Stomach (tissue), 4 donors: ENCODE results near the gene PDZD11.

Experiments used
- CTCF ChIP-seq, 7 experiments: fragments of 450-650 bp in 4 of 7; fragments of 200-600 bp in 3 of 7; sonication (generic) in 3 of 7; IDR thresholded peaks; one replicate each; pipeline ENCODE4 v1.5.1; 2016 to 2019; ENCODE audit warnings: antibody characterized with exemption in 7 of 7, control low read depth in 2 of 7, mild to moderate bottlenecking in 1 of 7
- POLR2A ChIP-seq, 4 donors: fragments of 450-650 bp; IDR thresholded peaks; one replicate each; pipeline ENCODE4 v1.6.1; 2016; ENCODE audit warnings: antibody characterized with exemption in 4 of 4, control low read depth in 2 of 4, mild to moderate bottlenecking in 1 of 4, moderate library complexity in 1 of 4

GRCh38 chrX:70252491-70252890 lies 37.2 kb downstream of the PDZD11 start:
- TF ChIP-seq CTCF (IDR thresholded peaks at IDR 0.05): no peak
- TF ChIP-seq POLR2A (IDR thresholded peaks at IDR 0.05): no peak
